Panc1 (cell line): Measurements from ENCODE around the gene PRLH. TPM values are rescaled to one million over a fixed set of nuclear protein-coding genes. Genes with fewer than 3 reads are reported as not detected.

ENCODE experiments used
- ATAC-seq: fragments of 200-7000 bp; cut with Tn5 transposase; 2 replicates; pipeline ENCODE4 v1.9.1; 2020; ENCODE audit warnings: mild to moderate bottlenecking, moderate library complexity
- Bru-seq: library from RNA; stranded (reverse); fragments of 400-500 nt; gene quantifications from one replicate; lab custom pipeline; 2021; lab: Mats Ljungman, UMichigan
- BruChase-seq, 2 experiments: library from RNA; stranded (reverse); fragments of 400-500 nt; gene quantifications; one replicate each; lab custom pipeline; 2021; lab: Mats Ljungman, UMichigan
- BruUV-seq: library from RNA; stranded (reverse); fragments of 400-500 nt; replicated peaks from 2 replicates; lab custom pipeline; 2021; lab: Mats Ljungman, UMichigan
- CTCF ChIA-PET: fragments of 300-600 bp; sonication (Branson Sonifier 250); formaldehyde crosslinking; loops from one replicate; lab custom pipeline; 2022; ENCODE audit warnings: antibody characterized with exemption; lab: Charles Lee
- POLR2A ChIA-PET: fragments of 300-600 bp; sonication (Branson Sonifier 250); formaldehyde crosslinking; loops from one replicate; lab custom pipeline; 2022; ENCODE audit warnings: antibody characterized with exemption; lab: Charles Lee
- DNase-seq: peaks from one replicate; pipeline ENCODE4 v3.0.0-alpha.2; 2010; ENCODE audit warnings: low read depth, low spot score
- H3K27ac ChIP-seq: 2 replicates; pipeline ENCODE4 v1.5.1; 2011; ENCODE audit warnings: mild to moderate bottlenecking, low read length, inconsistent platforms
- H3K27me3 ChIP-seq: fragments of 200-500 bp; sonication (Bioruptor generic); 2 replicates; pipeline ENCODE4 v1.6.0; 2014; ENCODE audit warnings: low read length, inconsistent platforms; ENCODE audit not compliant: control insufficient read depth, insufficient read depth
- H3K36me3 ChIP-seq: fragments of 200-500 bp; sonication (Bioruptor generic); 2 replicates; pipeline ENCODE4 v1.5.1; 2014; ENCODE audit warnings: inconsistent platforms, mild to moderate bottlenecking, low read length, moderate library complexity; ENCODE audit not compliant: control insufficient read depth, insufficient read depth
- H3K4me1 ChIP-seq: 2 replicates; pipeline ENCODE4 v1.5.1; 2011; ENCODE audit warnings: inconsistent platforms, mild to moderate bottlenecking, low read length, moderate library complexity; ENCODE audit not compliant: control insufficient read depth, insufficient read depth
- H3K4me3 ChIP-seq, 2 experiments: 2 replicates each; pipeline ENCODE4 v1.5.1; 2011 to 2012; ENCODE audit warnings: low read depth in 2 of 2, low read length in 2 of 2, mild to moderate bottlenecking in 2 of 2, inconsistent platforms in 1 of 2, moderate library complexity in 1 of 2
- H3K9me3 ChIP-seq: fragments of 200-500 bp; sonication (Bioruptor generic); 2 replicates; pipeline ENCODE4 v1.5.1; 2014; ENCODE audit warnings: low read depth, mild to moderate bottlenecking, inconsistent platforms, low read length, moderate library complexity; ENCODE audit not compliant: control insufficient read depth, insufficient read depth
- CTCF ChIP-seq: fragments of 450-650 bp; IDR thresholded peaks from 2 replicates; pipeline ENCODE4 v1.5.1; 2017; ENCODE audit warnings: mild to moderate bottlenecking
- POLR2AphosphoS5 ChIP-seq: IDR thresholded peaks from 2 replicates; pipeline ENCODE4 v1.6.1; 2012; ENCODE audit warnings: mild to moderate bottlenecking, low read depth, low read length, moderate library complexity
- REST ChIP-seq, 2 experiments: IDR thresholded peaks; 2 replicates each; pipeline ENCODE4 v1.6.1; 2011 to 2012; ENCODE audit warnings: low read depth in 2 of 2, control low read depth in 1 of 2, low read length in 1 of 2, mild to moderate bottlenecking in 1 of 2, moderate library complexity in 1 of 2; ENCODE audit not compliant: insufficient read depth in 1 of 2
- SIN3A ChIP-seq: IDR thresholded peaks from 2 replicates; pipeline ENCODE4 v1.6.1; 2012; ENCODE audit warnings: low read depth, mild to moderate bottlenecking, low read length, moderate library complexity, borderline replicate concordance; ENCODE audit not compliant: insufficient read depth
- TCF7L2 ChIP-seq: IDR thresholded peaks from 2 replicates; pipeline ENCODE4 v1.6.1; 2011; ENCODE audit warnings: mild to moderate bottlenecking, low read depth, low read length, inconsistent platforms
- in situ Hi-C: cut with HindIII; loops from 2 replicates; pipeline ENCODE4 v1.10.0; 2016; ENCODE audit warnings: low sequenced_read_pairs, low pct_unique_long_range_greater_than_20kb
- intact Hi-C: fragments of 100-400 bp; cut with micrococcal nuclease; formaldehyde crosslinking; loops from one replicate; pipeline ENCODE4 v1.10.0; 2022; ENCODE audit not compliant: unreplicated experiment
- long read RNA-seq: library from polyadenylated mRNA; unstranded; transcript quantifications from one replicate; pipeline ENCODE4 v2.0.0, GENCODE V29; 2021; ENCODE audit not compliant: unreplicated experiment
- polyA plus RNA-seq: library from polyadenylated mRNA; unstranded; fragments of >200 nt; gene quantifications from one replicate; pipeline ENCODE4 v1.2.1, GENCODE V29; 2012; ENCODE audit warnings: missing spikeins; ENCODE audit not compliant: insufficient read length
- total RNA-seq: library from RNA; stranded (reverse); gene quantifications from one replicate; pipeline ENCODE4 v1.2.1, GENCODE V29; 2021; ENCODE audit not compliant: unreplicated experiment

Gene PRLH
- total RNA-seq (not detected), Bru-seq, nascent RNA (not detected), BruChase-seq, experiment 1, labeled RNA remaining after a 2-hour chase (not detected), BruChase-seq, experiment 2, labeled RNA remaining after a 6-hour chase (not detected)
- polyA plus RNA-seq: not detected
- long read RNA-seq: 0 reads

- Histone ChIP-seq H3K36me3 (no peaks in the 10 kb centered on the region), H3K27ac (no peak within 1 kb of the TSS), H3K4me1 (no peaks in the 10 kb centered on the region), H3K9me3 (no peaks in the 10 kb centered on the region), H3K4me3 (no peak within 1 kb of the TSS), H3K27me3 (no peaks in the 10 kb centered on the region)
- BruUV-seq: no TSS peak
- POLR2A ChIA-PET: no interaction called here
- TF ChIP-seq POLR2AphosphoS5 (no peak), SIN3A (no peak), CTCF (no peak), TCF7L2 (no peak), REST (IDR thresholded peaks at IDR 0.05; ENCODE audit: insufficient read depth in 1 of 2, low read depth in 2 of 2, low read length in 1 of 2) (no peak)
- DNase-seq (no peak), ATAC-seq (0 out of 2 replicates have a peak, but pooled peaks have one; percentile 33)
- in situ Hi-C loops: no loop called here
- intact Hi-C loops: no loop called here
- CTCF ChIA-PET: no interaction called here
These were observed at the start of gene PRLH for GRCh38 chr2:237566401-237567235. Gene PRLH, plus strand, starts transcription at chr2:237566574. Its CDS starts 0 bp downstream, at chr2:237566574.

GRCh38 chr2:237517163-237517562 is 49.2 kb upstream of the PRLH start:
- ATAC-seq (no peak), DNase-seq (no peak)
- in situ Hi-C loops: no loop called here
- ChIA-PET CTCF (no interaction called here), POLR2A (no interaction called here)
- Histone ChIP-seq H3K36me3 (no peaks in the 10 kb centered on the region), H3K4me1 (peaks cover 7% of the 10 kb centered on the region), H3K27ac (no peak overlapping the region), H3K4me3 (no peak overlapping the region), H3K27me3 (no peaks in the 10 kb centered on the region), H3K9me3 (no peaks in the 10 kb centered on the region)
- BruUV-seq: no TSS peak
- TF ChIP-seq CTCF (no peak), POLR2AphosphoS5 (no peak), REST (IDR thresholded peaks at IDR 0.05; ENCODE audit: insufficient read depth in 1 of 2, low read depth in 2 of 2, low read length in 1 of 2) (no peak), TCF7L2 (no peak), SIN3A (no peak)
- intact Hi-C loops: no loop called here
